ENCODE data around the gene COG1.

Gene COG1

DNA sequence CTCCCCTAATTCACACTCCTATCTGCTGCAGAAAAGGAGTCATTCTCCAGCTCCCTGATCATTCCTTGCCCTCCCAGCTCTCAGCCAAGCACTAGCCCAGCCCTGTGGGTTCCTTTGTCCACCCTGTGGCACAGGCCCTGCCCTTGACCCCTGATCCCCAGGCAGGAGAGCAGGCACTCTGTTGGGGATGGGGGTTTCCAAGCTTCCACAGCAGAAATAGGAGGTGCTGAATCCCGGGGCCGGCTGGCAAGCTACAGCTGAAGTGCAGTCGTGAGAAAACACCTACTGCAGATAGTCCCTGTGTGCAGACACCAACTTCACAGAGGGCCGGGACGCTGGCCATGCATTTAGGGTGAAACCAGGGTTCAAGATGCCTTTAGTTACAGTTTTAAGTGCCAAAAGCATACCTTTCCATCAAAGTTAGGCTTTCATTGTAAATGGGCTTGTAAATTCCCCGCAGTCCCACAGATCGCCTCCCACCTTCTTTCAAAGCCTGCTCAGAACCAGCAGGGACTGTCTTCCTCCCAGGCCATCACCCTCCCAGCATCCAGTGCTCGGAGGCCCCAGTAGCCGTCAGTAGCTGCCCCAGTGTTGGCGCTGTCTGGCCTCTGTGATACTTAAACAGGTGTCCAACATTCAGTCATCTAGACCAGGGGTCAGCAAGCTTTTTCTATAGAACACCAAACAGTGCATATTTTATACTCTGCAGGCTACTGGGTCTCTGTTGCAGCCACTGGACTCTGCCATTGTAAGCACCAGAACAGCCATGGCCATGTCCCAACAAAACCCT lies 58.2 kb downstream of the COG1 start:
- ChIA-PET POLR2A (interaction anchor here (0.5 kb wide), 1 partner anchor 19 kb away, joined by 3 read pairs; no protein-coding TSS in a partner anchor), CTCF (interaction anchor here (0.9 to 23.4 kb wide), 9 partner anchors 9 to 693 kb away, joined by 3 to 848 read pairs (median 5); partner anchors contain the start of gene CDC42EP4)
- no peak for DNase-seq (ENCODE audit: low read depth, low spot score)
- no peak overlapping the region for H3K4me3 ChIP-seq (ENCODE audit: low read depth, low read length)
- TF ChIP-seq, protein P1, sequence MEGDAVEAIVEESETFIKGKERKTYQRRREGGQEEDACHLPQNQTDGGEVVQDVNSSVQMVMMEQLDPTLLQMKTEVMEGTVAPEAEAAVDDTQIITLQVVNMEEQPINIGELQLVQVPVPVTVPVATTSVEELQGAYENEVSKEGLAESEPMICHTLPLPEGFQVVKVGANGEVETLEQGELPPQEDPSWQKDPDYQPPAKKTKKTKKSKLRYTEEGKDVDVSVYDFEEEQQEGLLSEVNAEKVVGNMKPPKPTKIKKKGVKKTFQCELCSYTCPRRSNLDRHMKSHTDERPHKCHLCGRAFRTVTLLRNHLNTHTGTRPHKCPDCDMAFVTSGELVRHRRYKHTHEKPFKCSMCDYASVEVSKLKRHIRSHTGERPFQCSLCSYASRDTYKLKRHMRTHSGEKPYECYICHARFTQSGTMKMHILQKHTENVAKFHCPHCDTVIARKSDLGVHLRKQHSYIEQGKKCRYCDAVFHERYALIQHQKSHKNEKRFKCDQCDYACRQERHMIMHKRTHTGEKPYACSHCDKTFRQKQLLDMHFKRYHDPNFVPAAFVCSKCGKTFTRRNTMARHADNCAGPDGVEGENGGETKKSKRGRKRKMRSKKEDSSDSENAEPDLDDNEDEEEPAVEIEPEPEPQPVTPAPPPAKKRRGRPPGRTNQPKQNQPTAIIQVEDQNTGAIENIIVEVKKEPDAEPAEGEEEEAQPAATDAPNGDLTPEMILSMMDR (IDR thresholded peaks at IDR 0.05; ENCODE audit: insufficient read depth, low read length, missing control alignments): no peak

DNA sequence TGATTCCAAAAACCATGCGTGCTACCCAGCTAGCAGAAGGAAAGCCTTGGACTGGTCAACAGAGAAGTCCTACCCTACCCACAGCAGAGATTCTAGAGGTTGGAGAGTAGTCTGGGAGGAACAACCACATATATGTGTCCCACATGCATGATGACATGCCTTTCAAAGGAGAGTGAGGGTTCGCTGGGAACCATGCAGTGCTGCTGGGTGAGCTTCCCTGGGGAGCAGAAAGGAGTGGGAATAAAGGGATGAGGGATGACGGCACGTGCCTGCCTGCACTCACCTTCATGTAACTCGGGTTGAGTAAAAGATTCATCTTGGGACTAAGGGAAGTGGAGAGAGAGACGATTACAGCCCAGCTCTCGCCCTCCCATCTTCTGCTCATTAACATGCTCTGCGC lies 59.0 kb downstream of the COG1 start:
- POLR2A ChIA-PET: no interaction called here
- CTCF ChIA-PET: interaction anchor here (0.9 to 23.4 kb wide), 6 partner anchors 10 to 694 kb away, joined by 3 to 848 read pairs (median 65); no protein-coding TSS in a partner anchor
- DNase-seq (ENCODE audit: low read depth, low spot score): no peak
- TF ChIP-seq, protein P1 (IDR thresholded peaks at IDR 0.05; ENCODE audit: insufficient read depth, low read length, missing control alignments): no peak
- H3K4me3 ChIP-seq (ENCODE audit: low read depth, low read length): no peak overlapping the region

DNA sequence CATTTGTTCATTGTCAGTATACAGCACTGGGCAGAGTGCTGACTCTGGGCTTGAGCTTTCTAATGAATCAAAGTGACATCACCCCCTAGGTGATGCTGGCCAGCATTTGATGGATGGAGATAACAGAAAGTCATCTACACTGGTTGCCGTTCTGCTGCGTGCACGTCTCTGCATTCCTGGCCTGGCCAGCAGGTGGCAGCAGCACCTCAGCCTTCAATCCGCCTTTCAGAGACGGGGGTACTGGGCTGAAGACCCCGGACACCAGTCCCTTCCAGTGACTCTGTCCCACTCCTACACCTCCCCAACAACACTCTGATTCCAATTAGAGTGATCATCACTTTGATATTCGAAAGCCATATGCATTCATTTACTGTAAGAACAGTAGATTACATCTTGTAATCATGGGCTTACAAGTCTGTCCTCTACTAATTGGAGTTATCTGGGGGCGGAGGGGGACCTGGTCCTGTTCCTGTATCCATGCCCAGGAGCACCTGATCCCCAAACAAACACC lies 62.9 kb downstream of the COG1 start:
- ChIA-PET POLR2A (no interaction called here), CTCF (interaction anchor here (0.5 to 23.4 kb wide), 50 partner anchors 9 to 699 kb away, joined by 3 to 848 read pairs (median 5); partner anchors contain the start of gene COG1)
- DNase-seq (ENCODE audit: low read depth, low spot score): no peak
- TF ChIP-seq, protein P1 (IDR thresholded peaks at IDR 0.05; ENCODE audit: insufficient read depth, low read length, missing control alignments): peak; percentile 93
- H3K4me3 ChIP-seq (ENCODE audit: low read depth, low read length): no peak overlapping the region

DNA sequence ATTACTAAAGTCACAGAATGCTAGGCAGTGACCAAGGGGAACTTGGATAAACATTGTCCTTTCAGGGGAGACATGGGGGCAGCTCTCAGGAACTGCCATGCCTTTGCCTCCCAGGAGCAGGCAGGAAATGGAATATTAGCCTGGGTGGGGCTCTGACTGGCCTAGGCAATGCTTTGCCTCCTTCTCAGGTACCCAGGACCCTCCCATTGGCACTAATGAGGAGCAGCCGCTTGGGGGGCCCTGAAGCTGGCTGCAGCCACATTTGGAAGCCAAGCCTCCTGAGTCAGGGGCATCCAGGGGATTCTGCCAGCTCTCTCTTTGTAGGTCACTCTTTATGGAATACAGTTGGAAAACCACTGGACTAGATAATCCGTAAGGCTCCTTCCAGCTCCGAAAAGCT lies 63.4 kb downstream of the COG1 start:
- CTCF ChIA-PET: interaction anchor here (0.6 to 23.4 kb wide), 30 partner anchors 9 to 697 kb away, joined by 3 to 848 read pairs (median 8); partner anchors contain the start of gene COG1

DNA sequence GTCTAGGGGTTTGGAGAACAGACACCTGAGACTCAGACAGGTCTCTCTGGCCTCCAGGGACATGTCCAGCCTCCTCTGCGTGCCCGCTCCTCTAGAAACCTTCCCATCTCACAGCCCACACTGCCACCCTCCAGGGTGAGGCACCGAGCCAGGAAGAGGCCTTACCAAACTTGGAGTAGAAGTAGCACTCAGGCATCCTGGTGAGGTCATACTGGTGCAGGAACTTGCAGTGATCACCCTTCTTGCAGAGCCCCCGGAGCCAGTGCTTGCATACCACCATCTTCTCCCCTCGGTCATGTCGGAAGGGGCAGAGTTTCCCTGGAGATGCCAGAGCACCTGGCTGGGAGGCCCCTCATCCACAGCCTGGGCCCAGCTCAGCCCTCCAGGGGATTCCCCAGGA lies 64.7 kb downstream of the COG1 start:
- ChIA-PET CTCF (interaction anchor here (0.8 to 23.4 kb wide), 4 partner anchors 8 to 700 kb away, joined by 3 to 848 read pairs (median 34); no protein-coding TSS in a partner anchor), POLR2A (no interaction called here)
- no peak overlapping the region for H3K4me3 ChIP-seq (ENCODE audit: low read depth, low read length)
- TF ChIP-seq, protein P1 (IDR thresholded peaks at IDR 0.05; ENCODE audit: insufficient read depth, low read length, missing control alignments): no peak
- no peak for DNase-seq (ENCODE audit: low read depth, low spot score)

More for the DNA sequence above, 63.4 kb downstream of the COG1 start:
- DNase-seq (ENCODE audit: low read depth, low spot score): no peak
- TF ChIP-seq, protein P1 (IDR thresholded peaks at IDR 0.05; ENCODE audit: insufficient read depth, low read length, missing control alignments): no peak
- no peak overlapping the region for H3K4me3 ChIP-seq (ENCODE audit: low read depth, low read length)
- POLR2A ChIA-PET: no interaction called here
